Activated CD8-positive, alpha-beta memory T cell treated with anti-CD3 and anti-CD28 coated beads for 4 hours (primary cell): Measurements from ENCODE around the gene CAMK4.

Experiments
- DNase-seq, 2 donors: peaks; one replicate each; pipeline ENCODE4 v3.0.0-alpha.2; 2020; ENCODE audit warnings: low read depth in 2 of 2

The CAMK4 gene

GRCh38 chr5:111486055-111486454 is 261.9 kb downstream of the CAMK4 start:
- no peak for DNase-seq

DNA sequence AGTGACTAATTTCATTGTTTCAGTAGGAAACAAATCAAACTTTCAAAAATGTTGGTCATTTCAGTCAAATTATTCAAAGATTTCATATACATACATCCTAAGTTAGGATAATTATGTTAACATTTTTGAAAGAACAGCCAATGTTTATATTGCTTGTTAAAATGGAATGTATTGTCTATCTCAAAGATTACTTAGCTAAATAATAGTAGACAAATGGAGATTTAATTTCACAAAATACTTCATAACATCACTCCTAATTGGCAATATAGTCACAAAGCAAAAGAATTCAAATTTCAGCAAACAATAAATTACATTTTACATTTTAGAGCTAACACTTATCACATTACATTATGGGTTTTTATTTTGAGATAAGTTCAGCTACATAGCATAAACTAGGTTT is 262.7 kb downstream of the CAMK4 start:
- DNase-seq, result no peak

DNA sequence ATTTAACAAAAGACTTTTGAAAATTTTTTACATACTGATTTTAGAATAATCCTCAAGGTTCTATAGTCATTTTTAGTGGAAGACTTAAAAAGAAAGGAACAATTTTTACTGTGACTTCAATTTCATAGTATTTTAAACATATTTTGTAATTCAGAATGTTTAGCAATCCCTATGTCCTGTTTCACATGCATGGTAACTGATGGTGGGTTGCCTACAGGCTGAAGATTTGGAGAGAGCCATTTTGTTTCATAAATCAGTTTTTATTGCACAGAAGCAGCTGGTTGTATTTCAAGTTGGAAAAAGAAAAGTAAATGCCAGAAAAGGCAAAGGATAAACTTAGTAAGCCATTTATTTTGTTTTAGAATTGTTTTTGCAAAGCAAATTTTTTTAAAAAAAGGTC is 264.2 kb downstream of the CAMK4 start:
- no peak for DNase-seq

DNA sequence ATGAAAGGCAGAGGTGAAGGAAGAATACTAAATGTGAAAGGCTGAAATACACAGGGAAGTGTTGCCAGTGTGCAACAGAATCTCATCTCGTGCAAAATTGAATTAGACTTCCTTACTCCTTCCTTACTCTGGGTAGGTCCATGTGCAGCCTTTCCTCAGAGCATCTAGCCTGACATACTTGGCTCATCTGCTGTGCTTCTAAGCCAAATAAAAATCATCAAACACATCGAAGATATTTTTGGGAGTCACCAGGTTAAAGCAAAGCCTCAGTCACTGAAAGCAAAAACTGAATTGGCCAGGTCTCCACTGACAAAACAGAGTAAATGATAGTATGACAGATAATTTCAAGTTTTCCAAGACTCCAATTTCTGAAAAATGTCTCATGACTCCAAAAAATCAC is 268.8 kb downstream of the CAMK4 start:
- no peak for DNase-seq

GRCh38 chr5:111494355-111494999 is 270.3 kb downstream of the CAMK4 start:
- DNase-seq, result no peak

GRCh38 chr5:111495159-111495558 is 271.0 kb downstream of the CAMK4 start:
- no peak for DNase-seq

DNA sequence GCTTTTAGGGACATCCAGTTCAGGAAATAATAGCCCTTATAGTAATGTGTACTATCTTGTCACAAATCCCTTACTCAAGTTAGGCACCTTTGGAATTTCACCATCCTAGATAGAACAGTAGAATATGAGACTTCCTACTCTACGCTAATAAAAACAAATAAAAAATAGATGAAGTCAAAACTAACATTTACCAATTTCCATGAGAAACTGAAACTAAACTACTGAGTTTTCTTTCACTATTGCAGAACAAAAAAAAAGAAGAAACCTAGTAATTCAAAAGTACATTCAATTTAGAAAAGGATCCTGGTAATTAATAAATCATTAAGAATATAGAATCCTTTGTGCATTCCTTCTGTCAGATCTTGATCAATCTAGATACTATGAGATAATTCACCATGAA is 274.2 kb downstream of the CAMK4 start:
- no peak for DNase-seq

DNA sequence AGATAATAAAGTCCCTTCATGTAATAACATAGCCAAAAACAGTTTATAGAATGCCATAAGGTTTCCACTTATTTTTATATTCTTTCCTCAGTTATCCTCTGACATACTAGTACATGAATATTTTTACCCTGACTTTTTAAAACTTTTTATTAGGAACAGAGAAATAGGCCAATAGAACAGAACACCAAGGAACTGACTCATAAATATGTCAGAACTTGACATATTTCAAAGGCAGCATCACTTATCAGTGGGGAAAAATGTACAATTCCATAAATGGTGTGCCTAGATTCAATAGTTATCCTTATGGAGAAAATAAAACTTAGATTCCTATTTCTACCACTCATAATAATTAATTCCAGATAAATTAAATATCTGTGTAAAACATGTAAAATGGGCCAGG is 278.8 kb downstream of the CAMK4 start:
- DNase-seq, result no peak

- DNase-seq, result no peak
These were observed 280.9 kb downstream of the CAMK4 start for GRCh38 chr5:111505096-111505495.

DNA sequence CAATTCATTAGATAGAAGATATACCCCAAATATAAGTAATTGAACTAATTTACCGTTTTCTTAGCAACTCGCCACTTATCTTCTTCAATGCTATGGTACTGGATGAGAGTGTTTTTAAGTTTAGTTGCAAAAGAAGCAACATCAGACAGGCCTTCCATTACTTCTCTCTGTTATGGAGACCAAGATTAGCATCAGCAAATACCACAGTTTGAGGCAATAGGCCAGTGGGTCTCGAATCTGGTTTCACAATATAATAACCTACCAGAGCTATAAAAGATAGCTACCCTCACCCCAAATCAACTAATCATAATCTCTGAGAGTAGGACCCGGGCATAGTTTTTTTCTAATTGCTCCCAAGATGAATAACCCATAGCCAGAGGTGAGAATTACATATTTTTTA is 283.1 kb downstream of the CAMK4 start:
- DNase-seq, result no peak

GRCh38 chr5:111509119-111509518 is 284.9 kb downstream of the CAMK4 start:
- DNase-seq, result no peak

DNA sequence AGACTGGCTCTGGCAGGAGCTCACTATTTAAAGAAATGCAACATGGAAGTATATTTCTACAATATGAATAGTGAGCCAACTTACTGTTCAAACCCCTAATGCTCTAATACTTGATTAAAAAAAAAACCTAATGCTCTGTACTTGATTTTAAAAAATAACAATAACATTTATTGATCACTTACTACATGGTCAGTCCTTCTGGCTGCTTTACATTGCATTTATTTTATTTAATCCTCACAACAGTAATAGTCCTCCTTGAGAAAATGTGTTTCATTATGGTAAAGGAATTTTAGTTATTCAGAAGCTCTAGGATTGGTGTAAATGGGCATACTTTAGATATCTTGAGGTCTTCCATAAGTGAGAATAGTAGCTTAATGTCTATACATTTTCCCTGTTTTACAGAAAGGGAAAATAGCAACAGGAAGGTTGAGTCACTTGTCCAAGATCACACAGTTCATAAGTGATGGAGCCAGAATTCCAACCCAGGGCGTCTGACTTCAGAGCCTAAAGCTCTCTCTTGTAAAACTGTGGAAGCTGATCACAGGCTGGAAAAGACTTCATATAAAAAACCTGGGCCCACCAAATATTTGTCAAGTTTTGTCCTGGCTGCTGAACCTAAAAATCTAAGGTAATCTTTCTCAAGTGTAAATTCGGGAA is 287.1 kb downstream of the CAMK4 start:
- DNase-seq, result no peak

DNA sequence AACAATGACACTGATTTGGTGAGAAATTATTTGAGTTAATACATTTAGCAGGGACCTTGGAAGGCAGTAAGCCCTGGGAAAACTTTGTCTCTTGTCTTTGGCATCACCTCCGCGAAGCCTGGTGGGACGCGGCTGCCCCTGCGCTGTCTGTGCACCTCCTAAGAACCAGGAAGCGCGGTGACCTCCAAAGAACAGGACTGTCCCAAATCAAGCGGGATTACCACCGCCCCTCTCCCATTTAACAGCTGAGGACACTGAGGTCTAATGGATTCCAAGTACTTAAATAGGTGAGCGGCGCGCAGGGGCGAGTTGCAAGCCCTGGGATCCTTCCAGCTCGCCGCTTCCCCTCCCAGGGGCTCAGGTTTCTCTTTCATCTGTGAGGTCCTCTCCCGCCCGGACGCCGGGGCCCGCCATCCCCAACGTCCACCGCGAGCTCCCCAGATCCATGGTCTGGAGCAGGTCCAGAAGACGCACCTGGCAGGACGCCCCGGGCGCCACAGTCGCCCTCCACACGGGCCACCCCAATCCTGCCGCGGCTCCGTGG is 287.7 kb downstream of the CAMK4 start:
- DNase-seq, result no peak

- peak; percentile 87 to 88 for DNase-seq
These were observed 288.4 kb downstream of the CAMK4 start, which contains the start of gene STARD4 for GRCh38 chr5:111512375-111513130. TSS of gene STARD4 (minus strand) at chr5:111512535. CDS start at chr5:111507433, 5,102 bp downstream.

DNA sequence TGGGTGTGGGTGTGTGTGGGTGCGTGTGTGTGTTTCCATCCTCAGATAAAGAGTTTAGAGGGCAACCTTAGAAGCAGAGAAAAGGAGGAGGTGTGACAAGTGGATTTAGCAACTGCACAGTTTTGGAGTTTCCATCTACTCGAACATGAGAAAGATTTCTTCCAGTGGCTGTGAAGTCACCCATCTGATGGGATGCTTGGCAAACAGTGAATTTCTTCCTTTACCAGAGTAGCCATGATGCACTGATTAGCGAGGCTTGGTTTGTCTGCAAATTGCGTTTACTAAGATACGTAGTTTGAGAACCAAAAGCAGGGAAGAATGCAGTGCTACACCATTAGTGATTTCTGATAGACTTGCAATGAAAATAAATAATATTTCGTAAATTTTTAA is 288.9 kb downstream of the CAMK4 start:
- peak; percentile 57 to 65 for DNase-seq

DNA sequence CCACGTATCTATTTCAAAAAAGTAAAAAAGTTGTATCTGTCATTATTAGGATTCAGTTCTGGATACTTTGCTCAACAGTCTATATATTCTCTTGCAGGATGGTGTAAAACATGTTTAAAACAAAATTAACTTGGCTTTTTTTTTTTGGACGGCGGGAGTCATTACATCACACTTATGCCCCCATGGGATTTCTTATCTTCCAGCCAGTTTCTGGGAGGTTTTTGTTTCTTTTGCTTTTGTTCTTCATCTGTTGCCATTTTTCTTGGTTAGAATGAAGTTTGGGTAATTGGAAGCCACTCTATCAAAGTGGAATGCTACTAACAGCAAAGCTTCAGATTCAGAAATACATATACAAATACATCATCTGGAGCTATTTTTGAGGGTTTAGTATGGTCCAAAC is 289.9 kb downstream of the CAMK4 start:
- no peak for DNase-seq

DNA sequence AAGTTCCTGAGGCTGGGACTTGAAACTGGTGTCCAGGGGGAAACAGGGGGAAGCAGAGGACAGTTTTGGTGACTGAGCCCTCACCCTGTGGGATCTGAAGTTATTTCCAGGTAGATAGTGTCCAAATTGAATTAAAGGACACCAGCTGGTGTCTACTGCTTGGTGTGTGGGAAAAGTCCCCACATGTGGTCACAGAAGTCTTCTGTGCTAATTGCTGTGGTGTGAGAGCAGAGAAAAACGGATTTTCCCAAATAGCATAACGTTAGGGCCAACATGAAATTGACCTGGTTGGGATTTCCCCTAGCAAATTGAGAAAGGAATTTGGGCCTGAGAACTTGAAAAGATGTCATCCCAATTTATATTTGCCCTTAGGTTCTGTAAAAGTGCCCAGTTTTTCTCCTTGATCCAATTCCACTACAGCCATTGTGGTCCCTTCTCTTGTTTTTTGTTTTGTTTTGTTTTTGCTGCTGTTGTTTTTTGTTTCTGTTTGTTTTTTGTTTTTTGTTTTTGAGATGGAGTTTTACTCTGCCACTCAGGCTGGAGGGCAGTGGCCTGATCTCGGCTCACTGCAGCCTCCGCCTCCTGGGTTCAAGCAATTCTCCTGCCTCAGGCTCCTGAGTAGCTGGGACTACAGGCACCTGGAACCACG is 293.8 kb downstream of the CAMK4 start:
- no peak for DNase-seq

DNA sequence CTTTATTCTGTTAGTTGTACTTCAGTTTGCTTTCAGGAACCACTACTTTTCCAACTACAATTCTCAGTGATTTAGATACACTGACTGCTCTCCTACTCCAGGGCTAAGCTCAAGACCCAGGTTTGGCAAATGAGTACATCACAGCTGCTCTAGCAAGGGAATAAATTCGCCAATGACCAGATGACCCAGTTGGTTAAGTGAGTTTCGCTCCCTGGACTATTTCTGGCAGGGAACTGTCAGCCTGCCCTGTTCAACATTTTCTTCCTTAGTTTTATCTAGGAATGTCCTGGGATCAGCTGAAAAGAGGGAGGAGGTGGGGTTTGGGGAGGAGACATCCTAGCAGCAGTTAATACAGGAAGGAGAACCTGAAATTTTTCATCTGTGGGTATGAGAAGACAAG is 294.6 kb downstream of the CAMK4 start:
- no peak for DNase-seq

- no peak for DNase-seq
These were observed 296.7 kb downstream of the CAMK4 start for GRCh38 chr5:111520908-111521307.

DNA sequence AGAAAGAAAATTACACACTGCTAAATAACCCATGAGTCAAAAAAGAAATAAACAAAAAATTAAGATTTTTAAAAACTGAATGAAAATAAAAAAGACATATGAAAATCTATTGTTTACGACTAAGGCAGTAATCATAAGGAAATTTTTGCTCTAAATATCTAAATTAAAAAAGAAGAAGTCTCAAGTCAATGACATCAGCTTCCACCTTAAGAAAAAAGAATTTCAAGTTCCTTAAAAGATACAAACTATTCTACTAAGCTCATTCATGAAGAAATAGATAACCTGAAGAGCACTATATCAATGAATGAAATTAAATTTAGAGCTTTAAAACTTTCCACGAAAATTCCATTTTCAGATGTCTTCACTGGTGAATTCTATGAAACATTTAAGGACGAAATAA is 303.9 kb downstream of the CAMK4 start:
- no peak for DNase-seq

- DNase-seq, result peak; percentile 54 to 77
These were observed 306.1 kb downstream of the CAMK4 start for GRCh38 chr5:111530298-111530740.
